ENCODE results near the gene C11orf16.

GRCh38 chr11:8959546-8960166, 26.9 kb upstream of the C11orf16 start:
- TF ChIP-seq EZH2 (IDR thresholded peaks at IDR 0.05): no peak
- TF ChIP-seq POLR2AphosphoS5 (IDR thresholded peaks at IDR 0.05; ENCODE audit: borderline replicate concordance, low read depth, low read length): no peak
